ENCODE data around the gene EBF3.

Gene EBF3

GRCh38 chr10:129869596-129870473 lies 94.2 kb downstream of the EBF3 start:
- no peak for DNase-seq

GRCh38 chr10:129868449-129869035 lies 95.5 kb downstream of the EBF3 start:
- no peak for DNase-seq

GRCh38 chr10:129867631-129868179 lies 96.4 kb downstream of the EBF3 start:
- no peak for DNase-seq

- DNase-seq, result no peak
Observed at GRCh38 chr10:129866894-129867293, 97.2 kb downstream of the EBF3 start.

- DNase-seq, result no peak
Observed at GRCh38 chr10:129865960-129866359, 98.1 kb downstream of the EBF3 start.

- no peak for DNase-seq
Observed at GRCh38 chr10:129865413-129865812, 98.7 kb downstream of the EBF3 start.

- DNase-seq, result no peak
Observed at GRCh38 chr10:129864601-129865126, 99.4 kb downstream of the EBF3 start.

GRCh38 chr10:129864082-129864481 lies 100.0 kb downstream of the EBF3 start:
- no peak for DNase-seq

GRCh38 chr10:129863201-129863663 lies 100.8 kb downstream of the EBF3 start:
- DNase-seq, result no peak

- DNase-seq, result no peak
Observed at GRCh38 chr10:129861776-129862531, 102.1 kb downstream of the EBF3 start.

GRCh38 chr10:129860396-129860795 lies 103.7 kb downstream of the EBF3 start:
- DNase-seq, result no peak

- no peak for DNase-seq
Observed at GRCh38 chr10:129859536-129859935, 104.5 kb downstream of the EBF3 start.

GRCh38 chr10:129857242-129857960 lies 106.7 kb downstream of the EBF3 start:
- no peak for DNase-seq

- no peak for DNase-seq
Observed at GRCh38 chr10:129855836-129856563, 108.1 kb downstream of the EBF3 start.

GRCh38 chr10:129854796-129855705 lies 109.0 kb downstream of the EBF3 start:
- DNase-seq, result no peak

- no peak for DNase-seq
Observed at GRCh38 chr10:129854158-129854557, 109.9 kb downstream of the EBF3 start.

- DNase-seq, result peak in 1 of 2 experiments; percentile 5
Observed at GRCh38 chr10:129853562-129853903, 110.5 kb downstream of the EBF3 start.

- DNase-seq, result no peak
Observed at GRCh38 chr10:129852829-129853561, 111.1 kb downstream of the EBF3 start.

GRCh38 chr10:129851941-129852640 lies 112.0 kb downstream of the EBF3 start:
- DNase-seq, result no peak

All from NCI-H524 (cell line).